T-helper 2 cell treated with Interferon-gamma antibody and Interleukin-4, amounts not matched to agents 100 ng/mL and 5 ng/mL, for 36 hours (primary cell): ENCODE data around the gene PAN2. TPM values are rescaled to one million over a fixed set of nuclear protein-coding genes. Genes with fewer than 3 reads are reported as not detected.
"Not testable (repeated sequence)": the region's sequence is repeated elsewhere in the genome, so short reads cannot be mapped to it uniquely, and the experiment has no call there.

Experiments used
- intact Hi-C: fragments of 100-400 bp; cut with micrococcal nuclease; formaldehyde crosslinking; loops from one replicate; pipeline ENCODE4 v1.15.1; 2023
- total RNA-seq: library from RNA; stranded (reverse); gene quantifications from 2 replicates; pipeline ENCODE4 v1.2.3, GENCODE V29; 2022

PAN2 gene
- total RNA-seq, 1 donor from 2014 or later, result 47.4 TPM

- intact Hi-C loops, result not testable (repeated sequence)
These were observed 13.5 kb upstream of the PAN2 start for GRCh38 chr12:56347255-56347654.

GRCh38 chr12:56346675-56347074 is 12.9 kb upstream of the PAN2 start:
- intact Hi-C loops, result no loop called here

GRCh38 chr12:56342290-56342689 is 8.5 kb upstream of the PAN2 start:
- intact Hi-C loops, result not testable (repeated sequence)

- intact Hi-C loops, result no loop called here
These were observed 7.8 kb upstream of the PAN2 start for GRCh38 chr12:56341616-56342015.

- intact Hi-C loops, result loop anchor here (10.0 kb wide), 1 partner anchor 296 kb away; the partner anchor contains the start of gene BAZ2A
These were observed 5.3 kb upstream of the PAN2 start for GRCh38 chr12:56339158-56339422.

GRCh38 chr12:56338308-56339157 is 4.7 kb upstream of the PAN2 start, which contains the start of gene IL23A:
TSS of gene IL23A (plus strand) at chr12:56338884. CDS start at chr12:56339045, 161 bp downstream.
- intact Hi-C loops, result loop anchor here (1.0 to 10.0 kb wide), 2 partner anchors 22 to 296 kb away; partner anchors contain the start of genes BAZ2A and STAT2

GRCh38 chr12:56337753-56338251 is 4.0 kb upstream of the PAN2 start:
- intact Hi-C loops, result loop anchor here (1.0 to 10.0 kb wide), 2 partner anchors 22 to 297 kb away; partner anchors contain the start of genes BAZ2A and STAT2

- intact Hi-C loops, result loop anchor here (10.0 kb wide), 1 partner anchor 298 kb away; the partner anchor contains the start of gene BAZ2A
These were observed 2.8 kb upstream of the PAN2 start for GRCh38 chr12:56336361-56337167.

GRCh38 chr12:56335527-56335926 is 1.7 kb upstream of the PAN2 start:
- intact Hi-C loops, result loop anchor here (2.0 to 10.0 kb wide), 2 partner anchors 113 to 299 kb away; partner anchors contain the start of genes BAZ2A and TIMELESS

- intact Hi-C loops, result loop anchor here (1.0 to 10.0 kb wide), 3 partner anchors 26 to 300 kb away; partner anchors contain the start of genes BAZ2A, STAT2 and TIMELESS
These were observed 642 bp upstream of the PAN2 start for GRCh38 chr12:56334490-56334793.

- intact Hi-C loops, result loop anchor here (1.0 to 10.0 kb wide), 3 partner anchors 17 to 302 kb away; partner anchors contain the start of genes BAZ2A and CS
These were observed 562 bp downstream of the PAN2 start for GRCh38 chr12:56333197-56333678.

- intact Hi-C loops, result loop anchor here (1.0 to 10.0 kb wide), 3 partner anchors 16 to 302 kb away; partner anchors contain the start of genes BAZ2A and CS
These were observed 1.1 kb downstream of the PAN2 start for GRCh38 chr12:56332512-56333196.

- intact Hi-C loops, result loop anchor here (10.0 kb wide), 1 partner anchor 304 kb away; the partner anchor contains the start of gene BAZ2A
These were observed 2.8 kb downstream of the PAN2 start for GRCh38 chr12:56330936-56331490.

GRCh38 chr12:56326533-56326932 is 7.3 kb downstream of the PAN2 start:
- intact Hi-C loops, result no loop called here

- intact Hi-C loops, result no loop called here
These were observed 7.7 kb downstream of the PAN2 start for GRCh38 chr12:56326126-56326525.

- intact Hi-C loops, result no loop called here
These were observed 9.6 kb downstream of the PAN2 start for GRCh38 chr12:56324206-56324605.

- intact Hi-C loops, result not testable (repeated sequence)
These were observed 12.2 kb downstream of the PAN2 start for GRCh38 chr12:56321610-56322009.

- intact Hi-C loops, result no loop called here
These were observed 12.8 kb downstream of the PAN2 start for GRCh38 chr12:56321027-56321426.

- intact Hi-C loops, result loop anchor here (5.0 kb wide), 1 partner anchor 50 kb away; the partner anchor contains the start of gene COQ10A
These were observed 16.1 kb downstream of the PAN2 start for GRCh38 chr12:56317675-56318074.
